Transverse colon (tissue), 4 donors: ENCODE measurements around the gene NPRL2.

ENCODE experiments used
- CTCF ChIP-seq, 5 experiments: fragments of 200-600 bp in 3 of 5; fragments of 450-650 bp in 2 of 5; sonication (generic) in 3 of 5; IDR thresholded peaks; 1 replicate in 2 of 5; 2 replicates in 3 of 5; pipeline ENCODE4 v1.5.1; 2016 to 2017; ENCODE audit warnings: antibody characterized with exemption in 5 of 5, inconsistent platforms in 3 of 5, mild to moderate bottlenecking in 2 of 5, moderate library complexity in 1 of 5
- EP300 ChIP-seq: sonication (generic); formaldehyde crosslinking; IDR thresholded peaks from one replicate; pipeline ENCODE4 v1.6.1; 2017; ENCODE audit warnings: antibody characterized with exemption, low read depth
- POLR2A ChIP-seq: fragments of 450-650 bp; IDR thresholded peaks from one replicate; pipeline ENCODE4 v1.6.1; 2016; ENCODE audit warnings: antibody characterized with exemption, mild to moderate bottlenecking, moderate library complexity
- POLR2AphosphoS5 ChIP-seq, 3 donors: sonication (generic); formaldehyde crosslinking; IDR thresholded peaks; one replicate each; pipeline ENCODE4 v1.6.1; 2016; ENCODE audit warnings: antibody characterized with exemption in 3 of 3

- no peak for TF ChIP-seq CTCF (IDR thresholded peaks at IDR 0.05)
- no peak for TF ChIP-seq POLR2A
- no peak for TF ChIP-seq POLR2AphosphoS5 (IDR thresholded peaks at IDR 0.05)
- TF ChIP-seq EP300: no peak
Observed at GRCh38 chr3:50300681-50301254, 49.8 kb downstream of the NPRL2 start.
